Measurements from ENCODE around the gene KCNAB3.
A peak's percentile ranks its signal among the peaks of the same experiment; 100 is the strongest.

The KCNAB3 gene

DNA sequence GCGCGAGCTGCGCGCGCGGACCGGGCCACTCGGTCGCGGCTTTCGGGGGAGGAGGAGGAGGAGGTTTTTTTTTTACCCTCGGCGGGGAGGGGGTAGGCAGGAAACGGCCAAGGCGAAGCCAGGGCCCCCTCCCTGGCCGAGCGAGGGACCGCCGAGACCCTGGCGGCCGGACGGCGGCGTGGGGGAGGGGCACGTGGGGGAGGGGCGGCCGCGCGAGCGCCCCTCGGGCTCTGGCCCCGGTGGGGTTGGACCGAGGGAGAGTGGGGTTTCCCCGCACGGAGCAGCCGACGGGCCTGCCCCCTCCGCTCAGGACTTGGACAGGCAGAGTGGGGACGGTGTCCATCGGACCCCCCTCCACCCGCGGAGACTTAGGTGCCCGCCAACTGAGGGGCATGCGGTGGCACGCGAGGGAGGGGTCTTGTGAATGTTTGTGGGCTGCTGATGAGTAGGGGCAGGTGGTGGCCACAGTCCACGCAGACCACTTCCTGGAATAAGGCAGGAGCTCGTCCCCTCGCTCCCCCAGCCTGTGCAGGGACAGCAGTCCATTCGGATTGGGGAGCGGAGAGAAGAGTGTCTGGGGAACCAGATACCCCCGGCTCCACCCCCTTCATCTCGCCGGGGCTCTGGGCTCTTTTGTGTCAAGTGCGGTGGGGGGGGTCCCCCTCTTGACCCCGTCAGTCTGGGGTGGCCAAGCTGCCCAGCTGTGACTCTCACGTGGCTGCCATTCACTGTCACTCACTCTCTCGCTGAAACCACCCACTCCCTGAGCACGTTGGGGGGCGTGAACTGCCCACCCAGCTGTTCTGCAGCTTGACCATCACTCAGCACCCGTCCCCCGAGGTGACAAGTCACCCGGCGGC is 44.1 kb downstream of the KCNAB3 start (continued):
- TF ChIP-seq, protein P1, sequence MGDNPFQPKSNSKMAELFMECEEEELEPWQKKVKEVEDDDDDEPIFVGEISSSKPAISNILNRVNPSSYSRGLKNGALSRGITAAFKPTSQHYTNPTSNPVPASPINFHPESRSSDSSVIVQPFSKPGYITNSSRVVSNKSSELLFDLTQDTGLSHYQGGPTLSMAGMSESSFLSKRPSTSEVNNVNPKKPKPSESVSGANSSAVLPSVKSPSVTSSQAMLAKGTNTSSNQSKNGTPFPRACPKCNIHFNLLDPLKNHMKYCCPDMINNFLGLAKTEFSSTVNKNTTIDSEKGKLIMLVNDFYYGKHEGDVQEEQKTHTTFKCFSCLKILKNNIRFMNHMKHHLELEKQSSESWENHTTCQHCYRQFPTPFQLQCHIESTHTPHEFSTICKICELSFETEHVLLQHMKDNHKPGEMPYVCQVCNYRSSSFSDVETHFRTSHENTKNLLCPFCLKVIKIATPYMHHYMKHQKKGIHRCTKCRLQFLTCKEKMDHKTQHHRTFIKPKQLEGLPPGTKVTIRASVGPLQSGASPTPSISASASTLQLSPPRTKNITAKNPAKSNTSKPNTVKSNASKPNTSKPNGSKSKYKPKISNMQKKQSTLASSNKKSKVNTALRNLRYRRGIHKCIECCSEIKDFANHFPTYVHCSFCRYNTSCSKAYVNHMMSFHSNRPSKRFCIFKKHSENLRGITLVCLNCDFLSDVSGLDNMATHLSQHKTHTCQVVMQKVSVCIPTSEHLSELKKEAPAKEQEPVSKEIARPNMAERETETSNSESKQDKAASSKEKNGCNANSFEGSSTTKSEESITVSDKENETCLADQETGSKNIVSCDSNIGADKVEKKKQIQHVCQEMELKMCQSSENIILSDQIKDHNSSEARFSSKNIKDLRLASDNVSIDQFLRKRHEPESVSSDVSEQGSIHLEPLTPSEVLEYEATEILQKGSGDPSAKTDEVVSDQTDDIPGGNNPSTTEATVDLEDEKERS (tag by site-specific recombination; IDR thresholded peaks at IDR 0.05), result no peak
- TF ChIP-seq, protein P2, sequence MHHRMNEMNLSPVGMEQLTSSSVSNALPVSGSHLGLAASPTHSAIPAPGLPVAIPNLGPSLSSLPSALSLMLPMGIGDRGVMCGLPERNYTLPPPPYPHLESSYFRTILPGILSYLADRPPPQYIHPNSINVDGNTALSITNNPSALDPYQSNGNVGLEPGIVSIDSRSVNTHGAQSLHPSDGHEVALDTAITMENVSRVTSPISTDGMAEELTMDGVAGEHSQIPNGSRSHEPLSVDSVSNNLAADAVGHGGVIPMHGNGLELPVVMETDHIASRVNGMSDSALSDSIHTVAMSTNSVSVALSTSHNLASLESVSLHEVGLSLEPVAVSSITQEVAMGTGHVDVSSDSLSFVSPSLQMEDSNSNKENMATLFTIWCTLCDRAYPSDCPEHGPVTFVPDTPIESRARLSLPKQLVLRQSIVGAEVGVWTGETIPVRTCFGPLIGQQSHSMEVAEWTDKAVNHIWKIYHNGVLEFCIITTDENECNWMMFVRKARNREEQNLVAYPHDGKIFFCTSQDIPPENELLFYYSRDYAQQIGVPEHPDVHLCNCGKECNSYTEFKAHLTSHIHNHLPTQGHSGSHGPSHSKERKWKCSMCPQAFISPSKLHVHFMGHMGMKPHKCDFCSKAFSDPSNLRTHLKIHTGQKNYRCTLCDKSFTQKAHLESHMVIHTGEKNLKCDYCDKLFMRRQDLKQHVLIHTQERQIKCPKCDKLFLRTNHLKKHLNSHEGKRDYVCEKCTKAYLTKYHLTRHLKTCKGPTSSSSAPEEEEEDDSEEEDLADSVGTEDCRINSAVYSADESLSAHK (tag by site-specific recombination; IDR thresholded peaks at IDR 0.05), result peak; percentile 33
- TF ChIP-seq, protein P3, sequence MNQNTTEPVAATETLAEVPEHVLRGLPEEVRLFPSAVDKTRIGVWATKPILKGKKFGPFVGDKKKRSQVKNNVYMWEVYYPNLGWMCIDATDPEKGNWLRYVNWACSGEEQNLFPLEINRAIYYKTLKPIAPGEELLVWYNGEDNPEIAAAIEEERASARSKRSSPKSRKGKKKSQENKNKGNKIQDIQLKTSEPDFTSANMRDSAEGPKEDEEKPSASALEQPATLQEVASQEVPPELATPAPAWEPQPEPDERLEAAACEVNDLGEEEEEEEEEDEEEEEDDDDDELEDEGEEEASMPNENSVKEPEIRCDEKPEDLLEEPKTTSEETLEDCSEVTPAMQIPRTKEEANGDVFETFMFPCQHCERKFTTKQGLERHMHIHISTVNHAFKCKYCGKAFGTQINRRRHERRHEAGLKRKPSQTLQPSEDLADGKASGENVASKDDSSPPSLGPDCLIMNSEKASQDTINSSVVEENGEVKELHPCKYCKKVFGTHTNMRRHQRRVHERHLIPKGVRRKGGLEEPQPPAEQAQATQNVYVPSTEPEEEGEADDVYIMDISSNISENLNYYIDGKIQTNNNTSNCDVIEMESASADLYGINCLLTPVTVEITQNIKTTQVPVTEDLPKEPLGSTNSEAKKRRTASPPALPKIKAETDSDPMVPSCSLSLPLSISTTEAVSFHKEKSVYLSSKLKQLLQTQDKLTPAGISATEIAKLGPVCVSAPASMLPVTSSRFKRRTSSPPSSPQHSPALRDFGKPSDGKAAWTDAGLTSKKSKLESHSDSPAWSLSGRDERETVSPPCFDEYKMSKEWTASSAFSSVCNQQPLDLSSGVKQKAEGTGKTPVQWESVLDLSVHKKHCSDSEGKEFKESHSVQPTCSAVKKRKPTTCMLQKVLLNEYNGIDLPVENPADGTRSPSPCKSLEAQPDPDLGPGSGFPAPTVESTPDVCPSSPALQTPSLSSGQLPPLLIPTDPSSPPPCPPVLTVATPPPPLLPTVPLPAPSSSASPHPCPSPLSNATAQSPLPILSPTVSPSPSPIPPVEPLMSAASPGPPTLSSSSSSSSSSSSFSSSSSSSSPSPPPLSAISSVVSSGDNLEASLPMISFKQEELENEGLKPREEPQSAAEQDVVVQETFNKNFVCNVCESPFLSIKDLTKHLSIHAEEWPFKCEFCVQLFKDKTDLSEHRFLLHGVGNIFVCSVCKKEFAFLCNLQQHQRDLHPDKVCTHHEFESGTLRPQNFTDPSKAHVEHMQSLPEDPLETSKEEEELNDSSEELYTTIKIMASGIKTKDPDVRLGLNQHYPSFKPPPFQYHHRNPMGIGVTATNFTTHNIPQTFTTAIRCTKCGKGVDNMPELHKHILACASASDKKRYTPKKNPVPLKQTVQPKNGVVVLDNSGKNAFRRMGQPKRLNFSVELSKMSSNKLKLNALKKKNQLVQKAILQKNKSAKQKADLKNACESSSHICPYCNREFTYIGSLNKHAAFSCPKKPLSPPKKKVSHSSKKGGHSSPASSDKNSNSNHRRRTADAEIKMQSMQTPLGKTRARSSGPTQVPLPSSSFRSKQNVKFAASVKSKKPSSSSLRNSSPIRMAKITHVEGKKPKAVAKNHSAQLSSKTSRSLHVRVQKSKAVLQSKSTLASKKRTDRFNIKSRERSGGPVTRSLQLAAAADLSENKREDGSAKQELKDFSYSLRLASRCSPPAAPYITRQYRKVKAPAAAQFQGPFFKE (tag by site-specific recombination; IDR thresholded peaks at IDR 0.05; ENCODE audit: borderline replicate concordance), result no peak
- 0 out of 2 replicates have a peak, but pooled peaks have one; percentile 58 for TF ChIP-seq FEZF1 (tag by site-specific recombination; IDR thresholded peaks at IDR 0.05)
- TF ChIP-seq ZNF433 (tag by site-specific recombination; IDR thresholded peaks at IDR 0.05; ENCODE audit: low read depth), result no peak
- no peak for TF ChIP-seq ZFP37 (tag by site-specific recombination; IDR thresholded peaks at IDR 0.05)
- no peak for TF ChIP-seq ZNF239 (tag by site-specific recombination; IDR thresholded peaks at IDR 0.05)
- no peak for TF ChIP-seq ZNF112 (tag by site-specific recombination; IDR thresholded peaks at IDR 0.05)
- TF ChIP-seq ZNF843 (tag by site-specific recombination; IDR thresholded peaks at IDR 0.05), result no peak
- no peak for TF ChIP-seq ZNF292 (tag by site-specific recombination; IDR thresholded peaks at IDR 0.05; ENCODE audit: borderline replicate concordance, low read depth)
- TF ChIP-seq ZNF747 (tag by site-specific recombination; IDR thresholded peaks at IDR 0.05), result no peak
- TF ChIP-seq ZSCAN23 (tag by site-specific recombination; IDR thresholded peaks at IDR 0.05), result no peak
- TF ChIP-seq ZNF544 (tag by site-specific recombination; IDR thresholded peaks at IDR 0.05), result no peak
- 0 out of 2 replicates have a peak, but pooled peaks have one; percentile 9 for TF ChIP-seq ZNF146 (tag by site-specific recombination; IDR thresholded peaks at IDR 0.05)
- TF ChIP-seq OSR2 (tag by site-specific recombination; IDR thresholded peaks at IDR 0.05), result no peak
- TF ChIP-seq SP2 (tag by site-specific recombination; IDR thresholded peaks at IDR 0.05), result peak; percentile 82
- peak; percentile 77 for TF ChIP-seq PRDM1 (tag by site-specific recombination; IDR thresholded peaks at IDR 0.05)
- TF ChIP-seq MZF1 (tag by site-specific recombination; IDR thresholded peaks at IDR 0.05; ENCODE audit: borderline replicate concordance), result peak; percentile 77
- TF ChIP-seq ZNF626 (tag by site-specific recombination; IDR thresholded peaks at IDR 0.05), result no peak
- no peak for TF ChIP-seq ZFP69B (tag by site-specific recombination; IDR thresholded peaks at IDR 0.05)
- TF ChIP-seq ZNF529 (tag by site-specific recombination; IDR thresholded peaks at IDR 0.05; ENCODE audit: insufficient replicate concordance), result no peak
- no peak for TF ChIP-seq ZNF664 (tag by site-specific recombination; IDR thresholded peaks at IDR 0.05)
- TF ChIP-seq ZNF341 (tag by site-specific recombination; IDR thresholded peaks at IDR 0.05; ENCODE audit: low read depth), result peak; percentile 65
- TF ChIP-seq, protein P4, sequence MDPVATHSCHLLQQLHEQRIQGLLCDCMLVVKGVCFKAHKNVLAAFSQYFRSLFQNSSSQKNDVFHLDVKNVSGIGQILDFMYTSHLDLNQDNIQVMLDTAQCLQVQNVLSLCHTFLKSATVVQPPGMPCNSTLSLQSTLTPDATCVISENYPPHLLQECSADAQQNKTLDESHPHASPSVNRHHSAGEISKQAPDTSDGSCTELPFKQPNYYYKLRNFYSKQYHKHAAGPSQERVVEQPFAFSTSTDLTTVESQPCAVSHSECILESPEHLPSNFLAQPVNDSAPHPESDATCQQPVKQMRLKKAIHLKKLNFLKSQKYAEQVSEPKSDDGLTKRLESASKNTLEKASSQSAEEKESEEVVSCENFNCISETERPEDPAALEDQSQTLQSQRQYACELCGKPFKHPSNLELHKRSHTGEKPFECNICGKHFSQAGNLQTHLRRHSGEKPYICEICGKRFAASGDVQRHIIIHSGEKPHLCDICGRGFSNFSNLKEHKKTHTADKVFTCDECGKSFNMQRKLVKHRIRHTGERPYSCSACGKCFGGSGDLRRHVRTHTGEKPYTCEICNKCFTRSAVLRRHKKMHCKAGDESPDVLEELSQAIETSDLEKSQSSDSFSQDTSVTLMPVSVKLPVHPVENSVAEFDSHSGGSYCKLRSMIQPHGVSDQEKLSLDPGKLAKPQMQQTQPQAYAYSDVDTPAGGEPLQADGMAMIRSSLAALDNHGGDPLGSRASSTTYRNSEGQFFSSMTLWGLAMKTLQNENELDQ (tag by site-specific recombination; IDR thresholded peaks at IDR 0.05; ENCODE audit: low read depth), result no peak

All from HEK293 (cell line).